Body of pancreas (tissue), 4 donors: ENCODE results near the gene RNASEH2A. TPM values are rescaled to one million over a fixed set of nuclear protein-coding genes. Genes with fewer than 3 reads are reported as not detected.
A peak's percentile ranks its signal among the peaks of the same experiment; 100 is the strongest.

Experiments used
- ATAC-seq: fragments of 150-250 bp; one replicate; pipeline ENCODE4 v1.9.1; 2016
- DNase-seq, 4 donors: peaks; one replicate each; pipeline ENCODE4 v3.0.0-alpha.2; 2019
- H3K27ac ChIP-seq, 4 donors: fragments of 200-600 bp; sonication (generic); 1 replicate in 3 of 4; 2 replicates in 1 of 4; pipeline versions ENCODE4 v1.5.1 to v1.6.1; 2016 to 2019; ENCODE audit warnings: mild to moderate bottlenecking in 1 of 4, mixed read lengths in 1 of 4, moderate library complexity in 1 of 4
- H3K27me3 ChIP-seq, 2 donors: fragments of 200-600 bp; sonication (generic); one replicate each; pipeline ENCODE4 v1.6.0; 2016; ENCODE audit warnings: mild to moderate bottlenecking in 1 of 2
- H3K36me3 ChIP-seq, 2 donors: fragments of 200-600 bp; sonication (generic); replicated peaks in 1 of 2; 2 replicates each; pipeline ENCODE4 v1.5.1; 2016; ENCODE audit warnings: low read depth in 2 of 2; ENCODE audit not compliant: insufficient read depth in 1 of 2
- H3K4me1 ChIP-seq: fragments of 200-600 bp; sonication (generic); one replicate; pipeline ENCODE4 v1.6.0; 2016
- H3K4me3 ChIP-seq, 2 donors: fragments of 200-600 bp; sonication (generic); 1 replicate in 1 of 2; 2 replicates in 1 of 2; pipeline ENCODE4 v1.5.1; 2016 to 2019
- H3K9me3 ChIP-seq, 3 donors: fragments of 200-600 bp; sonication (generic); 1 replicate in 2 of 3; 2 replicates in 1 of 3; pipeline ENCODE4 v1.5.1; 2016
- POLR2A ChIP-seq, 3 donors: fragments of 450-650 bp; IDR thresholded peaks; one replicate each; pipeline ENCODE4 v1.6.1; 2016; ENCODE audit warnings: antibody characterized with exemption in 3 of 3, mild to moderate bottlenecking in 2 of 3
- WGBS, 2 donors: methylation state at CpG; one replicate each; pipeline ENCODE4 v1.1.5; 2017; 5-methylcytosine and 5-hydroxymethylcytosine counted together
- intact Hi-C: fragments of 100-400 bp; cut with DNase I; formaldehyde crosslinking; loops from one replicate; pipeline ENCODE4 v1.15.1; 2023
- total RNA-seq, 2 donors: library from RNA; depleted of rRNA; stranded (reverse); fragments of >200 nt; gene quantifications; one replicate each; pipeline ENCODE4 v1.1.0, GENCODE V29; 2016
- TF ChIP-seq, protein P1 (sequence below), 7 experiments: fragments of 450-650 bp in 4 of 7; fragments of 200-600 bp in 3 of 7; sonication (generic) in 3 of 7; IDR thresholded peaks; one replicate each; pipeline ENCODE4 v1.5.1; 2016 to 2019; ENCODE audit warnings: antibody characterized with exemption in 7 of 7

The RNASEH2A gene
- total RNA-seq, 2 donors from 2014 or later: 1.3 to 6.5 TPM

DNA sequence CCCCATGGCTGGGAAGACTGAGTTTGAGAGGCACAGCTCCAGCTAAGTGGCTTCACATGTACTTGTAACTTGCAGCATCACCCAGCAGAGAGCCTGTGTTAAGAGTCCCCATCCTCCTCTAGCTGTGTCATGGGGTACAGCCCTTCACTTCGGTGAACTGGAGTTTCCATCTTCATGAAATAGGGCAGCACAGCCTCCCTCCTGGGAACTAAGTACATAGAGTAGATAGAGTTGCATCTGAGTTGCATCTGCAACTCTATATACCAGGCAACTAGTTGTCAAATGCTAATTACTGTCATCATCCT is 6.0 kb upstream of the RNASEH2A start:
- no peak for DNase-seq
- peaks cover 33% of the 10 kb centered on the region for H3K4me1 ChIP-seq
- intact Hi-C loops: loop anchor here (5.0 kb wide), 1 partner anchor 38 kb away; no protein-coding TSS in a partner anchor
- TF ChIP-seq, protein P1, sequence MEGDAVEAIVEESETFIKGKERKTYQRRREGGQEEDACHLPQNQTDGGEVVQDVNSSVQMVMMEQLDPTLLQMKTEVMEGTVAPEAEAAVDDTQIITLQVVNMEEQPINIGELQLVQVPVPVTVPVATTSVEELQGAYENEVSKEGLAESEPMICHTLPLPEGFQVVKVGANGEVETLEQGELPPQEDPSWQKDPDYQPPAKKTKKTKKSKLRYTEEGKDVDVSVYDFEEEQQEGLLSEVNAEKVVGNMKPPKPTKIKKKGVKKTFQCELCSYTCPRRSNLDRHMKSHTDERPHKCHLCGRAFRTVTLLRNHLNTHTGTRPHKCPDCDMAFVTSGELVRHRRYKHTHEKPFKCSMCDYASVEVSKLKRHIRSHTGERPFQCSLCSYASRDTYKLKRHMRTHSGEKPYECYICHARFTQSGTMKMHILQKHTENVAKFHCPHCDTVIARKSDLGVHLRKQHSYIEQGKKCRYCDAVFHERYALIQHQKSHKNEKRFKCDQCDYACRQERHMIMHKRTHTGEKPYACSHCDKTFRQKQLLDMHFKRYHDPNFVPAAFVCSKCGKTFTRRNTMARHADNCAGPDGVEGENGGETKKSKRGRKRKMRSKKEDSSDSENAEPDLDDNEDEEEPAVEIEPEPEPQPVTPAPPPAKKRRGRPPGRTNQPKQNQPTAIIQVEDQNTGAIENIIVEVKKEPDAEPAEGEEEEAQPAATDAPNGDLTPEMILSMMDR (IDR thresholded peaks at IDR 0.05): no peak
- TF ChIP-seq POLR2A (IDR thresholded peaks at IDR 0.05): no peak
- H3K36me3 ChIP-seq: no peaks in the 10 kb centered on the region
- H3K9me3 ChIP-seq: no peaks in the 10 kb centered on the region
- ATAC-seq: no peak
- peak overlapping the region in 2 of 4 donors; percentile 74 to 80 for H3K27ac ChIP-seq
- H3K27me3 ChIP-seq: no peaks in the 10 kb centered on the region
- 67% methylated on average over 1 of the region's 1 CpG; no CpG with 5 or more reads in 1 of the 2 donors for WGBS, 2 donors
- no peak overlapping the region for H3K4me3 ChIP-seq

DNA sequence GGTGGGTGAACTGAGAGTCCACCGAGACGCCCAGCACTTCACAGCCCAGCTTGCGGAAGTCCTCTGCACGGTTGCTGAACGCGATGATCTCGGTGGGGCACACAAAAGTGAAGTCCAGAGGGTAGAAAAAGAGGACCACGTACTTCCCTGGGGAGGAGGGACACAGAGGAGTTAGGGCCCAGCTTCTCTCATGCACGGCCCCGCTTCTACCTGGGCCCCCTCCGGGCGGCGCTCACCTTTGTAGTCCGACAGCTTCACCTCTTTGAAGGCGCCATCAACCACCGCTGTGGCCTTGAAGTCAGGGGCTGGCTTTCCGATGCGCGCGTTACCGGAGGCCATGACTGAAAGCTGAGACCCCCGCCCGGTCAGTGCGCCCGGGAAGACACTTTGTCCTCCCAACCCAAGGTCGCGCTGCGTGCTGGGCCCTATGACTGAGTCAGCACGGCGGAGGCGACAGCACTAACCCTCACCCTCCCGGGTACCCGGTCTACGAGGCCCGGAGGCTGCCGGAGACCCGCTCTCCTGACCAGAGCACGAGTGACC is 5.4 kb upstream of the RNASEH2A start:
- DNase-seq (peak; percentile 48 to 60 (median 55)), ATAC-seq (peak; percentile 22)
- no peaks in the 10 kb centered on the region for H3K9me3 ChIP-seq
- peak overlapping the region; percentile 50 to 73 for H3K4me3 ChIP-seq
- TF ChIP-seq, protein P1 (IDR thresholded peaks at IDR 0.05): no peak
- no peak for TF ChIP-seq POLR2A (IDR thresholded peaks at IDR 0.05)
- peaks cover 34% of the 10 kb centered on the region for H3K4me1 ChIP-seq
- intact Hi-C loops: loop anchor here (5.0 kb wide), 1 partner anchor 39 kb away; no protein-coding TSS in a partner anchor
- peak overlapping the region; percentile 66 to 80 (median 75) for H3K27ac ChIP-seq
- WGBS, 2 donors: 4 to 5% methylated on average over 19 to 38 of the region's 38 CpGs
- H3K36me3 ChIP-seq: no peaks in the 10 kb centered on the region
- H3K27me3 ChIP-seq: no peaks in the 10 kb centered on the region

DNA sequence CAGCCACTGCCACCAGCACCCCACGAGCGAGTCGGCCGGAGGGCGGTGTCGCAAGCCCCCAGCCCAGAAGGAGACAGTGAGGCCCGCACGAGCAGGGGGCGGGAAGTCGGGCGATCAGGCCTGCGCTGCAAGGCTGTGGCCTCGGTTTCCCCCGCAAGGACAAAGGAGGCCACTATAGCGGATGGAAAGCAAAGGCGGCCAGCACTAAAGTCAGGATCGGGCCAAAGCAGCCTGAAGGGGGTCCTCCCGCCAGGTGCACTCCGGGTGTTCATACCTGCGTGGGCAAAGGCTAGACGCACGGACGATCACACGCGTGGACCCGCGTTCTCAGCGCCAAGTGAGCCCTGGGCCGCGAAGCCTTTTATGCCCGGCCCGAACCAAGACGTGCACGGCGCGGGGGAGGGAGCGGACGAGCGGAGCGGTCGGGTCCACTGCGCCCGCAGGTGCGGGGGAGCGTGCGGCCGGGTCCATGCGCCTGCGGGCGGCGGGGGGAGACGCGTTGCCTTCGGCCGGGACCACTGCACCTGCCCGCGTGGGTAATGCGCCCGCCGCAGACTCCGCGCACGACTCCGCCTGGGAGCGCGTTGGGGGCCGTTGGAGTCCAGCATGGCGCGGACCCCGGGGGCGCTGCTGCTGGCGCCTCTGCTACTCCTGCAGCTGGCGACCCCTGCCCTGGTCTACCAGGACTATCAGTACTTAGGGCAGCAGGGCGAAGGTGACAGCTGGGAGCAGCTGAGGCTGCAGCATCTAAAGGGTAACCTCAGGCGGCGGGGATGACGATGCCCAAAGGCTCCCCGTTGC is 4.7 kb upstream of the RNASEH2A start, which contains the start of the genes PRDX2 and THSD8:
Gene PRDX2, minus strand, starts transcription at position 335 of the 801 bp plus-strand sequence. CDS start 539 bp downstream, outside the sequence.
Gene THSD8, plus strand, starts transcription at position 604 of the 801 bp plus-strand sequence. Its CDS starts 3 bp downstream, at position 607.
- Histone ChIP-seq H3K36me3 (no peaks in the 10 kb centered on the region), H3K9me3 (no peaks in the 10 kb centered on the region), H3K27me3 (no peaks in the 10 kb centered on the region), H3K4me3 (peak within 1 kb of the TSS; percentile 50 to 73), H3K4me1 (peaks cover 33% of the 10 kb centered on the region), H3K27ac (peak within 1 kb of the TSS; percentile 66 to 80 (median 75))
- 0 to 1% methylated on average over 4 to 76 of the region's 78 CpGs for WGBS, 2 donors
- DNase-seq (peak; percentile 84 to 90 (median 88)), ATAC-seq (peak; percentile 87)
- TF ChIP-seq, protein P1 (IDR thresholded peaks at IDR 0.05): peak in 1 of 7 experiments; percentile 13
- peak; percentile 96 to 99 (median 99) for TF ChIP-seq POLR2A (IDR thresholded peaks at IDR 0.05)
- intact Hi-C loops: loop anchor here (5.0 kb wide), 1 partner anchor 39 kb away; no protein-coding TSS in a partner anchor

DNA sequence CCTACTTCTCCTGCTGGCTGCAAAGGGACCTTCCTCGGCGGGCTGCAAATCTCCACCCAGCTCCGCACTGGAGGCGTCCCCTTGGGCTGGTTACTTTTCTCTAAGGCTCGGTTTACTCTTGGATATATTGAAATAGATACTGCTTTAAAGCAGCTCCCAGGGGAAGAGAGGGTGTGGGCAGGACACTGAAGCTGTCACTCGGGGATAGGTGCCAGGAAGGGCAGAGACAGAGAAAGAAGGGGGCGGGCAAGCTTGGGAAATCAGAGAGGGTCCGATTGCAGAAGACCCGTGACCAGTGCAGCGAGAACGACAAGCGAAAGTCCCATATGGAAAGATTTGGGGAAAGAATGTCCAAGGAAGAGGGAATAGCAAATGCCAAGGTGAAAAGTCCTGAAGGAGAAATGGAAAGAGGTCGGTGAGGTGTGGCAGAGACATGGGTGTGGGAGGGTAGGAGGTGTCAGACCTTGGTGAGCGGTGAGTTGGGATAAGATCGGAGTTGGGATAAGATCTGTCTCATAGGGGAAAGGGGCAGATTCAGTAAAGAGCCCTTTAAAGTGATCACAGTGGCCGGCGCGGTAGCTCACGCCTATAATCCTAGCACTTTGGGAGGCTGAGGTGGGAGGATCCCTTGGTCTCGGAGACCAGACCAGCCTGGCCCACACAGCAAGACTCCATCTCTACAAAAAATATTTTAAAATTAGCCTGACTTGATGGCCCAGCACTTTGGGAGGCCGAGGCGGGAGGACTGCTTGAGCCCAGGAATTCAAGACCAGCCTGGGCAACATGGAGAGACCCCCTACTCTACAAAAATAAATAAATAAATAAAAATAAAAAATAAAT is 3.9 kb upstream of the RNASEH2A start:
- peak overlapping the region; percentile 35 to 80 (median 75) for H3K27ac ChIP-seq
- H3K36me3 ChIP-seq: no peaks in the 10 kb centered on the region
- peak overlapping the region; percentile 50 to 73 for H3K4me3 ChIP-seq
- H3K9me3 ChIP-seq: no peaks in the 10 kb centered on the region
- peaks cover 40% of the 10 kb centered on the region for H3K4me1 ChIP-seq
- TF ChIP-seq, protein P1 (IDR thresholded peaks at IDR 0.05): peak in 1 of 7 experiments; percentile 16
- no peak for TF ChIP-seq POLR2A (IDR thresholded peaks at IDR 0.05)
- intact Hi-C loops: loop anchor here (5.0 kb wide), 1 partner anchor 40 kb away; no protein-coding TSS in a partner anchor
- no peaks in the 10 kb centered on the region for H3K27me3 ChIP-seq
- ATAC-seq (no peak), DNase-seq (peak in 1 of 4 donors; percentile 39)
- WGBS, 2 donors: 28 to 34% methylated on average over 22 of the region's 22 CpGs
